Peyer's patch (tissue), 4 donors: ENCODE results near the gene SYPL2.

Experiments used
- POLR2A ChIP-seq, 2 donors: fragments of 450-650 bp; IDR thresholded peaks; one replicate each; pipeline ENCODE4 v1.5.1; 2017; ENCODE audit warnings: antibody characterized with exemption in 2 of 2, mild to moderate bottlenecking in 2 of 2, moderate library complexity in 2 of 2
- TF ChIP-seq, protein P1 (sequence below), 6 experiments: fragments of 450-650 bp in 4 of 6; fragments of 200-600 bp in 2 of 6; sonication (generic) in 1 of 6; IDR thresholded peaks; one replicate each; pipeline ENCODE4 v1.5.1; 2017 to 2019; ENCODE audit warnings: antibody characterized with exemption in 6 of 6, mild to moderate bottlenecking in 3 of 6, moderate library complexity in 1 of 6

DNA sequence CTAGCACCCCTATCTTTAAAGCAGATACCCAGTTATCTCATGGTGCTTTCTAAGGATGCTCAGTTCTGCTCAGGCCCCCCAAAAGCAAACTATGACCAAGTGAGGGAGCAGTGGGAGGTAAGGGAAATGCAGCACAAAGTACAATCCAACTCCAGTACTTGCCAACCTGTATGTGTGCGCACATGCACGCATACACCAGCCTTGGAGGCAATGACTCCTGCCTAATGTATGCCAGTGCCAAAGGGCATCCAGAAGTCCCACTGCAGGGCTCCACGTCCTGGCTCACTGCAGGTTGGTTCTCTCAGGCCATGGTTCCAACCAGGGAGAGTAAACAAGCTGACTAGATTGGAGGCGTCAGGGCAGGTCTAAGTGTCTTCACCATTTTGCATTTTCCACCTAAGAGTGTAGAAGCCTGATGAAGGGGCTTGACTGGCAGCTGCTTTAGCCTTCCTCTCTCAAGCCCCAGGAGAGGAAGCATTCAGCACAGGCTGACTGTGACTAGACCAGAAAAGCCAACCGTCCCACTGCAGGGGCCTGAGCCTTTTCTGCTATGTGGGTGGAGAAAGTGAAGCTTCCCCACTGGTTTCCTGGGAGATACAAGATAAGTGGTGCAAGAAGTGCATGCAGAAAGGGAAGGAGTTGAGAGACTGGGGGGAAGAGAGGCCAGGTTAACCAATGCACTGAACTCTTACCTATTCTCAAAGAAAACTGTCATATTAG is 35.5 kb downstream of the SYPL2 start:
- TF ChIP-seq, protein P1, sequence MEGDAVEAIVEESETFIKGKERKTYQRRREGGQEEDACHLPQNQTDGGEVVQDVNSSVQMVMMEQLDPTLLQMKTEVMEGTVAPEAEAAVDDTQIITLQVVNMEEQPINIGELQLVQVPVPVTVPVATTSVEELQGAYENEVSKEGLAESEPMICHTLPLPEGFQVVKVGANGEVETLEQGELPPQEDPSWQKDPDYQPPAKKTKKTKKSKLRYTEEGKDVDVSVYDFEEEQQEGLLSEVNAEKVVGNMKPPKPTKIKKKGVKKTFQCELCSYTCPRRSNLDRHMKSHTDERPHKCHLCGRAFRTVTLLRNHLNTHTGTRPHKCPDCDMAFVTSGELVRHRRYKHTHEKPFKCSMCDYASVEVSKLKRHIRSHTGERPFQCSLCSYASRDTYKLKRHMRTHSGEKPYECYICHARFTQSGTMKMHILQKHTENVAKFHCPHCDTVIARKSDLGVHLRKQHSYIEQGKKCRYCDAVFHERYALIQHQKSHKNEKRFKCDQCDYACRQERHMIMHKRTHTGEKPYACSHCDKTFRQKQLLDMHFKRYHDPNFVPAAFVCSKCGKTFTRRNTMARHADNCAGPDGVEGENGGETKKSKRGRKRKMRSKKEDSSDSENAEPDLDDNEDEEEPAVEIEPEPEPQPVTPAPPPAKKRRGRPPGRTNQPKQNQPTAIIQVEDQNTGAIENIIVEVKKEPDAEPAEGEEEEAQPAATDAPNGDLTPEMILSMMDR (IDR thresholded peaks at IDR 0.05) = no peak
- no peak for TF ChIP-seq POLR2A (IDR thresholded peaks at IDR 0.05)
